ENCODE measurements around the gene OR5H14. TPM values are rescaled to one million over a fixed set of nuclear protein-coding genes. Genes with fewer than 3 reads are reported as not detected.
"Not testable (repeated sequence)": the region's sequence is repeated elsewhere in the genome, so short reads cannot be mapped to it uniquely, and the experiment has no call there.

OR5H14 gene
- total RNA-seq, 1 donor from 2014 or later, result not detected

DNA sequence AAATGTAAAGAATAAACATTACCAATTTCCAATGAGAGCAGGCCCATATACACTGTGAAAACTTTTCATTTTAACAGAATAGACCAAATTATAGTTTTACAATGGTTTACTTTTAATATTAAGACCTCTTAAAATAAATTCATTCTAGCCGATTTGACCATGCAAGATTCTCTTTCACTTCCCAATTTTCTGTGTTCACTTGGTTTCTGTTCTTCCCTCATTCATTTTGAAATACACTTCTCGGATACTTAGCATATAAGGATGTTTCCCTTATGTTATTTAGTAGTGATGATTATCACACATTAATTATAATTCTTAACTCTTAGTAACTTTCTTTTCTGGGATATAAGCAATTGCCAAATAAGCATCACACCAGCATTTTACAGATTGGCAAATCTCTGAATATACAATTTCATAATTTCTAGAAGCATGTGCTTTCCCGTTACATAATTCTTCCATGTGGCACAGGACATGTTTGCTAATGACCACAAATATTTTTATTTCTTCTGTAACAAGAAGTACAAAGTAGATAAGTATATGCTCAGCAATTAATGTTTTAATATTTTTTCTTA, 33.1 kb downstream of the OR5H14 start:
- H3K27me3 ChIP-seq (ENCODE audit: low read depth), result no peaks in the 10 kb centered on the region
- H3K27ac ChIP-seq, result no peak overlapping the region
- H3K36me3 ChIP-seq, result no peaks in the 10 kb centered on the region
- no peak overlapping the region for H3K4me3 ChIP-seq
- TF ChIP-seq, protein P1, sequence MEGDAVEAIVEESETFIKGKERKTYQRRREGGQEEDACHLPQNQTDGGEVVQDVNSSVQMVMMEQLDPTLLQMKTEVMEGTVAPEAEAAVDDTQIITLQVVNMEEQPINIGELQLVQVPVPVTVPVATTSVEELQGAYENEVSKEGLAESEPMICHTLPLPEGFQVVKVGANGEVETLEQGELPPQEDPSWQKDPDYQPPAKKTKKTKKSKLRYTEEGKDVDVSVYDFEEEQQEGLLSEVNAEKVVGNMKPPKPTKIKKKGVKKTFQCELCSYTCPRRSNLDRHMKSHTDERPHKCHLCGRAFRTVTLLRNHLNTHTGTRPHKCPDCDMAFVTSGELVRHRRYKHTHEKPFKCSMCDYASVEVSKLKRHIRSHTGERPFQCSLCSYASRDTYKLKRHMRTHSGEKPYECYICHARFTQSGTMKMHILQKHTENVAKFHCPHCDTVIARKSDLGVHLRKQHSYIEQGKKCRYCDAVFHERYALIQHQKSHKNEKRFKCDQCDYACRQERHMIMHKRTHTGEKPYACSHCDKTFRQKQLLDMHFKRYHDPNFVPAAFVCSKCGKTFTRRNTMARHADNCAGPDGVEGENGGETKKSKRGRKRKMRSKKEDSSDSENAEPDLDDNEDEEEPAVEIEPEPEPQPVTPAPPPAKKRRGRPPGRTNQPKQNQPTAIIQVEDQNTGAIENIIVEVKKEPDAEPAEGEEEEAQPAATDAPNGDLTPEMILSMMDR (IDR thresholded peaks at IDR 0.05), result no peak
- H3K4me1 ChIP-seq, result no peaks in the 10 kb centered on the region
- intact Hi-C loops (cut with DNase I), result no loop called here
- ATAC-seq, result no peak
- DNase-seq, result no peak
- H3K9me3 ChIP-seq, result no peaks in the 10 kb centered on the region

DNA sequence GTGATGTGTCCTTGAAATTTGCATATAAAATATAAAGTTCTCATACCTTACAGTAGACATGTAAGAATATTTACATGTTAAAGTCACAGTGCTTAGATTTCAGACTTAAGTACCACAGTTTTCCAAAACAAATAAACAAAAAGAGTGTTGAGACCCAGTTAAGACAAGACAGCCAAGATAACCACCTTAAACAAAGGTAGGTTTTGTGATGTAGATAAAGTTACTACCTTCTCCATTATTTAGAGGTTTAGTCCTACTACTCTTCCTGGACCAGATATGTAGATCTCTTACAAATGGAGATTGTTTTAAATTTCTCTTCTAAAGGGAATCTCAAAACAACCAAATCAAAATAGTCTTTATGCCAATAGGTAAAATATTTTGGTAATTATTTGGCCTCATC, 34.9 kb downstream of the OR5H14 start:
- H3K4me3 ChIP-seq, result no peak overlapping the region
- no peak overlapping the region for H3K27ac ChIP-seq
- ATAC-seq (no peak), DNase-seq (no peak)
- no peaks in the 10 kb centered on the region for H3K4me1 ChIP-seq
- H3K36me3 ChIP-seq, result no peaks in the 10 kb centered on the region
- intact Hi-C loops (cut with DNase I), result no loop called here
- H3K9me3 ChIP-seq, result no peaks in the 10 kb centered on the region
- TF ChIP-seq, protein P1 (IDR thresholded peaks at IDR 0.05), result no peak
- H3K27me3 ChIP-seq (ENCODE audit: low read depth), result no peaks in the 10 kb centered on the region

DNA sequence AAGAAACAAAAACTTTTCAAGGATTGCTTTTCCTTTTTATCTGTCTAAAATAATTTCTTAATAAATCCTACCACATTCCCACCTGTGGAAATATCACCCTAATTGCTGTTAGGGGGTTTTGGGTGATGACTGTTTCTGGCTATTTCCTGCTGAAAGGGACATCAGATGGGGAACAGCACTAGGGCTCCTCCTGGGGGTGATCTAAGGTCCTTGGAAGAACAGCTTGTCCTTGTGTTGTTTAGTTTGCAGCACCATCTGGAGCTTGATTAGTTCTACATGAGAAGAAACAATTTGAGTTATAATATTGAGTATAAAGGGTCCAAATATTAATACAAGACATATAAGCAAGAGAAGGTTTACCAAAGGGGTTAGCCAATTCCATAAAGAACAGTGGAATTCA, 37.9 kb downstream of the OR5H14 start:
- ATAC-seq (no peak), DNase-seq (no peak)
- Histone ChIP-seq H3K4me3 (no peak overlapping the region), H3K36me3 (no peaks in the 10 kb centered on the region), H3K4me1 (no peaks in the 10 kb centered on the region), H3K9me3 (no peaks in the 10 kb centered on the region), H3K27me3 (ENCODE audit: low read depth) (no peaks in the 10 kb centered on the region), H3K27ac (no peak overlapping the region)
- intact Hi-C loops (cut with DNase I), result no loop called here
- TF ChIP-seq, protein P1 (IDR thresholded peaks at IDR 0.05), result no peak

DNA sequence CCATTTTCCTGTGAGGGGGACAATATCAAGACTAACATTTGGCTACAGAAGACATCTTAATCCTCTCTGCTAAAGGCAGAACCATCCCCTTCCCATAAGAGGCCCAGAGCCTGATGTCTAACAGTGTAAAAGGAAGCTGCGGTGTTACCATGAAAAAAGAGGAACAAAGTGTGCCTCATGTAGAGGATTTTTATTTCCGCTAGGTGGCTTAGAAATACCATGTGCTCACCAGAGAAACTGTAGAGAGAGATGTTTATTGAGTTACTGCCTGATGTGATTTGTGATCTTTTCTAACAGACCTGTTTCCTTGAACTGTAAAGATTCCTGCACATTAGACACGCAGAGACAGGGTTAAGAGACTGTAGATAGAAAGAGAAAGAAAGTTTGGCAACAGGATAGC, 41.3 kb downstream of the OR5H14 start:
- ATAC-seq, result peak; percentile 35 to 56
- Histone ChIP-seq H3K4me1 (no peaks in the 10 kb centered on the region), H3K27me3 (ENCODE audit: low read depth) (no peaks in the 10 kb centered on the region), H3K36me3 (no peaks in the 10 kb centered on the region), H3K27ac (no peak overlapping the region), H3K9me3 (no peaks in the 10 kb centered on the region), H3K4me3 (no peak overlapping the region)
- TF ChIP-seq, protein P1 (IDR thresholded peaks at IDR 0.05), result peak; percentile 15
- DNase-seq, result no peak
- intact Hi-C loops (cut with DNase I), result no loop called here

DNA sequence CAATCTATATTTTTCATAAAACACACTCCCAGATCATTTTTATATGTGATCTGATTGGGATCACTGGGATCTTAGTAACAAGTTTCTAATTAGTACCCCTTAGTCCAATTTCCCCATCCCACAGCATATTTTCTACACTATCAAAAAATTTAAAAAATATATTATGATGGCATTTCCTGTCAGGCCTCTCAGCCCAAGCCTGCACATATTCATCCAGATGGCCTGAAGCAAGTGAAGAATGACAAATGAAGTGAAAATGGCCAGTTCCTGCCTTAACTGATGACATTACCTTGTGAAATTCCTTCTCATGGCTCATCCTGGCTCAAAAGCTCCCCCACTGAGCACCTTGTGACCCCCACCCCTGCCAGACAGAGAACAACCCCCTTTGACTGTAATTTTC, 43.6 kb downstream of the OR5H14 start:
- H3K27me3 ChIP-seq (ENCODE audit: low read depth); ATAC-seq; H3K4me1 ChIP-seq; H3K9me3 ChIP-seq; H3K27ac ChIP-seq; H3K4me3 ChIP-seq; DNase-seq; H3K36me3 ChIP-seq; intact Hi-C loops (cut with DNase I): not testable (repeated sequence)

DNA sequence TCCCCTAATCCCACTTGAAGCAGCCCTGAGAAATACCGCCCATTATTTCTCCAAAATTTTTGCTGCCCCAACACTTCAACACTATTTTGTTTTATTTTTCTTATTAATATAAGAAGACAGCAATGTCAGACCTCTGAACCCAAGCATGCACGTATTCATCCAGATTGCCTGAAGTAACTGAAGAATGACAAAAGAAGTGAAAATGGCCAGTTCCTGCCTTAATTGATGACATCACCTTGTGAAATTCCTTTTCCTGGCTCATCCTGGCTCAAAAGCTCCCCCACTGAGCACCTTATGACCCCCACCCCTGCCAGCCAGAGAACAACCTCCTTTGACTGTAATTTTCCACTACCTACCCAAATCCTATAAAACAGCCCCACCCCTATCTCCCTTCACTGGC, 49.0 kb downstream of the OR5H14 start:
- H3K9me3 ChIP-seq; H3K36me3 ChIP-seq; H3K4me3 ChIP-seq; ATAC-seq; H3K27me3 ChIP-seq (ENCODE audit: low read depth); DNase-seq; intact Hi-C loops (cut with DNase I); H3K4me1 ChIP-seq; H3K27ac ChIP-seq: not testable (repeated sequence)

DNA sequence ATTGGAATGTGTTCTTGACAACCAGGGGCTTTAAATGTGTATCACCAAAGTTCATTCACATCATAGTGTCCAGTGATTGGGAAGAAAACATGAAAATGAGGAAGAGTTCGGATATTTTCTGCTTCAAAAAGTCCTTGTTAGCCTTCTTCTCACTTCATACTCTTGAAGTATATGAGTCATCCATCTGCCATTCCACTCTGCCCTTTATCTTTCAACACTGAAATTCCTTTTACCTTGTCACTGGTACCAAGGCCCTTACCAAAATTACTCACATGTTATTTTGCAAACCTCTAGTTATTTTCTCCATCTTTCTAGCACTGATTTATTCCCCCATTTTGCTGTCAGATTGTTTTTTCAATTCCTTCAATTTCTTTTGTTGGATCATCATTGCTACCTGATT, 51.7 kb downstream of the OR5H14 start:
- H3K27me3 ChIP-seq (ENCODE audit: low read depth), result no peaks in the 10 kb centered on the region
- H3K27ac ChIP-seq, result no peak overlapping the region
- ATAC-seq, result no peak
- DNase-seq, result no peak
- H3K36me3 ChIP-seq, result no peaks in the 10 kb centered on the region
- intact Hi-C loops (cut with DNase I), result no loop called here
- no peaks in the 10 kb centered on the region for H3K4me1 ChIP-seq
- no peaks in the 10 kb centered on the region for H3K9me3 ChIP-seq
- TF ChIP-seq, protein P1 (IDR thresholded peaks at IDR 0.05), result no peak
- no peak overlapping the region for H3K4me3 ChIP-seq

All from lower lobe of right lung (tissue), 2 donors.